K562 (cell line): ENCODE results near the gene VPS26A. TPM values are rescaled to one million over a fixed set of nuclear protein-coding genes. Genes with fewer than 3 reads are reported as not detected.

Source experiments
- ARID1B ChIP-seq: fragments of 450-650 bp; IDR thresholded peaks from 2 replicates; pipeline ENCODE4 v1.6.1; 2016; ENCODE audit warnings: antibody characterized with exemption, mild to moderate bottlenecking, inconsistent platforms
- BCOR ChIP-seq: fragments of 450-650 bp; IDR thresholded peaks from 2 replicates; pipeline ENCODE4 v1.6.1; 2016
- CC2D1A ChIP-seq: fragments of 450-650 bp; IDR thresholded peaks from 2 replicates; pipeline ENCODE4 v1.6.1; 2017; ENCODE audit warnings: mild to moderate bottlenecking
- GABPA ChIP-seq: fragments of 200-800 bp; sonication (Bioruptor generic); conservative IDR thresholded peaks from 2 replicates; pipeline ENCODE4 v1.6.1; 2016; ENCODE audit warnings: low read depth, missing genetic modification characterization, missing compliant biosample characterization
- KDM2B ChIP-seq: fragments of 250-450 bp; sonication (Bioruptor Pico); IDR thresholded peaks from 2 replicates; pipeline ENCODE4 v1.8.0; 2021; ENCODE audit warnings: mild to moderate bottlenecking, moderate library complexity
- MAZ ChIP-seq, 2 experiments: fragments of 450-650 bp in 1 of 2; sonication (generic) in 1 of 2; formaldehyde crosslinking; IDR thresholded peaks in 1 of 2; conservative IDR thresholded peaks in 1 of 2; 2 replicates each; pipeline versions ENCODE4 v1.4.0 to v1.5.0; 2020; ENCODE audit warnings: mild to moderate bottlenecking in 1 of 2, missing genetic modification reagents in 1 of 2
- MTA2 ChIP-seq: fragments of 450-650 bp; IDR thresholded peaks from 2 replicates; pipeline ENCODE4 v1.6.1; 2016; ENCODE audit warnings: low read depth
- NBN ChIP-seq: fragments of 450-650 bp; IDR thresholded peaks from 2 replicates; pipeline ENCODE4 v1.6.1; 2016; ENCODE audit warnings: low read depth, mild to moderate bottlenecking
- OTX1 ChIP-seq: fragments of 450-650 bp; formaldehyde crosslinking; IDR thresholded peaks from 2 replicates; pipeline ENCODE4 v1.4.0; 2022; ENCODE audit warnings: mild to moderate bottlenecking
- TGIF2 ChIP-seq: sonication (generic); formaldehyde crosslinking; IDR thresholded peaks from 2 replicates; pipeline ENCODE4 v1.8.1; 2022; ENCODE audit warnings: mild to moderate bottlenecking, missing genetic modification reagents, moderate library complexity
- ZBTB1 ChIP-seq: sonication (generic); formaldehyde crosslinking; IDR thresholded peaks from 2 replicates; pipeline ENCODE4 v1.8.1; 2023; ENCODE audit warnings: missing genetic modification reagents, low read depth, mild to moderate bottlenecking, borderline replicate concordance
- polyA plus RNA-seq, 8 experiments: library from polyadenylated mRNA; depleted of rRNA in 4 of 8; stranded (reverse) in 5 of 8; unstranded in 3 of 8; fragments of >200 nt; fragmentation: Nextera tagmentation in 2 of 8; fragmentation: Illumina TruSeq in 1 of 8; extraction: Ambion mirVana in 2 of 8; extraction: Trizol in 1 of 8; gene quantifications; 2 replicates each; pipeline versions ENCODE4 v1.2.1 to v1.2.3, GENCODE V29; 2011 to 2014; ENCODE audit warnings: inconsistent platforms in 1 of 8, missing spikeins in 1 of 8
- total RNA-seq, 7 experiments: library from RNA; depleted of rRNA in 6 of 7; stranded (reverse); fragments of >200 nt in 6 of 7; fragmentation: Illumina TruSeq in 2 of 7; extraction: Trizol in 2 of 7; gene quantifications; 2 replicates each; pipeline versions ENCODE4 v1.2.1 to v1.2.3, GENCODE V29; 2011 to 2021; ENCODE audit warnings: low replicate concordance in 1 of 7
- TF ChIP-seq, protein P1 (sequence below): sonication (generic); formaldehyde crosslinking; IDR thresholded peaks from 2 replicates; pipeline ENCODE4 v1.8.0; 2022; ENCODE audit warnings: mild to moderate bottlenecking, missing genetic modification reagents
- TF ChIP-seq, protein P2 (sequence below): conservative IDR thresholded peaks from 2 replicates; pipeline ENCODE4 v1.6.1; 2011; ENCODE audit warnings: low read depth, mild to moderate bottlenecking, low read length; ENCODE audit not compliant: control insufficient read depth

VPS26A gene
- total and polyA plus RNA-seq, 9 of the 15 experiments (the other 6 are each of a cell fraction or from before 2014, with no cell fraction given) = 47.1 to 137 (median 69.3) TPM

DNA sequence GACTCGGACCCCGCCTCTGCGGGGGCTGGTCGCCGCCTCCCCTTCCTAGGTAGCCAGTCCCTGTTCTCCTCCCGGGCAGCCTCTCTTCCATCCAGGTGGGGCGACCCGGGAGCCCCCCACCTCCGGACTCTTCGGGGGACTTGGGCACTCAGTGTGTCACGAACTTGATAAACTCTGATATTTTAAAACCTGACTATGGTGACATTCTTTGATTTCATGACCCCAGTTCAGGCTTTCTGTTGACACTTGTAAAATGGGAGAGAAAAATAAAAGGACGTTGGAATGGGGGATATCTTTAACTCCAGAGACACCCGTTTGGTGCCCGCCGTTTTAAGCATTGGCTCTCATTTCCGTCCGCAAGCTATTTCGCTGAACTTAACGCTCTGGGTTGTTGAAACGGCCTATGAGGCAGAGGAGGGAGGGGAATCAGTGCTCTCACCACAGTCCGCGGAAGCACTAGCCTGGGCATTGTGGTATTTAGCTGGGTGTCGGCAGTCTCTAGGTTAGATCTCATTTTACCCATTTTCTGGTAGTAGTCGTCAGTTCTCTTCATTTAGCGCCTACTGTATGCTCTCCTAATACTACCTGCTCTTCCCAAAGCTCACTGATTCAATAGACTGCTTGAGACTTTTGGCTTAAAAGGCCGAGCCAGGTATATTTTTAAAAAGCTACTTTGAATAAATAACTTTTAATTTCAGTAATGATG lies 738 bp downstream of the VPS26A start (continued):
- TF ChIP-seq, protein P1, sequence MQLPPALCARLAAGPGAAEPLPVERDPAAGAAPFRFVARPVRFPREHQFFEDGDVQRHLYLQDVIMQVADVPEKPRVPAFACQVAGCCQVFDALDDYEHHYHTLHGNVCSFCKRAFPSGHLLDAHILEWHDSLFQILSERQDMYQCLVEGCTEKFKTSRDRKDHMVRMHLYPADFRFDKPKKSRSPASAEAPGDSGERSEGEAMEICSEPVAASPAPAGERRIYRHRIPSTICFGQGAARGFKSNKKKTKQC (CRISPR knock-in tag) = 0 out of 2 replicates have a peak, but pooled peaks have one; percentile 19
- TF ChIP-seq KDM2B (CRISPR knock-in tag) (0 out of 2 replicates have a peak, but pooled peaks have one; percentile 43), MTA2 (no peak), NBN (no peak), ZBTB1 (0 out of 2 replicates have a peak, but pooled peaks have one; percentile 32), BCOR (no peak), TGIF2 (CRISPR knock-in tag) (0 out of 2 replicates have a peak, but pooled peaks have one; percentile 38), ARID1B (0 out of 2 replicates have a peak, but pooled peaks have one; percentile 6), GABPA (tag) (no peak), OTX1 (CRISPR knock-in tag) (0 out of 2 replicates have a peak, but pooled peaks have one; percentile 22), CC2D1A (peak; percentile 100), MAZ (CRISPR knock-in tag; conservative IDR thresholded peaks at IDR 0.05 in 1 of 2, IDR thresholded peaks at IDR 0.05 in 1 of 2) (0 out of 4 replicates have a peak, but pooled peaks of 1 of the 2 experiments have one; percentile 38)
- TF ChIP-seq, protein P2, sequence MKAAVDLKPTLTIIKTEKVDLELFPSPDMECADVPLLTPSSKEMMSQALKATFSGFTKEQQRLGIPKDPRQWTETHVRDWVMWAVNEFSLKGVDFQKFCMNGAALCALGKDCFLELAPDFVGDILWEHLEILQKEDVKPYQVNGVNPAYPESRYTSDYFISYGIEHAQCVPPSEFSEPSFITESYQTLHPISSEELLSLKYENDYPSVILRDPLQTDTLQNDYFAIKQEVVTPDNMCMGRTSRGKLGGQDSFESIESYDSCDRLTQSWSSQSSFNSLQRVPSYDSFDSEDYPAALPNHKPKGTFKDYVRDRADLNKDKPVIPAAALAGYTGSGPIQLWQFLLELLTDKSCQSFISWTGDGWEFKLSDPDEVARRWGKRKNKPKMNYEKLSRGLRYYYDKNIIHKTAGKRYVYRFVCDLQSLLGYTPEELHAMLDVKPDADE = peak; percentile 64; the same call in 1 of the 2 replicates
